ENCODE results near the gene CTSD.

GRCh38 chr11:1744137-1744886 is 19.4 kb downstream of the CTSD start:
- no peak for TF ChIP-seq CTCF (IDR thresholded peaks at IDR 0.05; ENCODE audit: poor library complexity, severe bottlenecking)
- no peak for TF ChIP-seq EZH2 (IDR thresholded peaks at IDR 0.05; ENCODE audit: borderline replicate concordance, insufficient read depth, low read length, poor library complexity, severe bottlenecking)
- no peak for TF ChIP-seq REST (IDR thresholded peaks at IDR 0.05; ENCODE audit: borderline replicate concordance)
- no peak for TF ChIP-seq POLR2AphosphoS5 (IDR thresholded peaks at IDR 0.05)

All from neural cell (in vitro differentiated cells).